HepG2 (cell line): ENCODE measurements around the gene NR3C2.

Source experiments
- CREB1 ChIP-seq, 2 experiments: fragments of 450-650 bp in 1 of 2; IDR thresholded peaks; 2 replicates each; pipeline ENCODE4 v1.6.1; 2016 to 2017; ENCODE audit warnings: control low read depth in 1 of 2, mild to moderate bottlenecking in 1 of 2, missing compliant biosample characterization in 1 of 2, missing genetic modification characterization in 1 of 2
- DMAP1 ChIP-seq: IDR thresholded peaks from 2 replicates; pipeline ENCODE4 v1.6.1; 2016
- MAFK ChIP-seq, 2 experiments: IDR thresholded peaks in 1 of 2; conservative IDR thresholded peaks in 1 of 2; 2 replicates each; pipeline ENCODE4 v1.6.1; 2011; ENCODE audit warnings: improper control_type of control experiment in 2 of 2, low read length in 2 of 2
- NPAS2 ChIP-seq: sonication (generic); formaldehyde crosslinking; IDR thresholded peaks from 2 replicates; pipeline ENCODE4 v1.8.0; 2022; ENCODE audit warnings: mild to moderate bottlenecking, missing genetic modification reagents, borderline replicate concordance
- POLR2A ChIP-seq, 2 experiments: IDR thresholded peaks; 2 replicates each; pipeline ENCODE4 v1.6.1; 2011; ENCODE audit warnings: low read depth in 2 of 2, low read length in 2 of 2, mild to moderate bottlenecking in 1 of 2, moderate library complexity in 1 of 2; ENCODE audit not compliant: insufficient read depth in 1 of 2
- TOE1 ChIP-seq: sonication (generic); formaldehyde crosslinking; IDR thresholded peaks from 2 replicates; pipeline ENCODE4 v1.4.0; 2020; ENCODE audit warnings: mild to moderate bottlenecking, missing genetic modification reagents
- TF ChIP-seq, protein P1 (sequence below): IDR thresholded peaks from 2 replicates; pipeline ENCODE4 v1.6.1; 2012; ENCODE audit warnings: inconsistent platforms
- TF ChIP-seq, protein P2 (sequence below): sonication (generic); formaldehyde crosslinking; conservative IDR thresholded peaks from 2 replicates; pipeline ENCODE4 v1.8.0; 2022; ENCODE audit warnings: low read depth, missing genetic modification reagents
- TF ChIP-seq, protein P3 (sequence below): sonication (generic); formaldehyde crosslinking; IDR thresholded peaks from 2 replicates; pipeline ENCODE4 v1.5.0; 2020; ENCODE audit warnings: mild to moderate bottlenecking, missing genetic modification reagents, moderate library complexity

DNA sequence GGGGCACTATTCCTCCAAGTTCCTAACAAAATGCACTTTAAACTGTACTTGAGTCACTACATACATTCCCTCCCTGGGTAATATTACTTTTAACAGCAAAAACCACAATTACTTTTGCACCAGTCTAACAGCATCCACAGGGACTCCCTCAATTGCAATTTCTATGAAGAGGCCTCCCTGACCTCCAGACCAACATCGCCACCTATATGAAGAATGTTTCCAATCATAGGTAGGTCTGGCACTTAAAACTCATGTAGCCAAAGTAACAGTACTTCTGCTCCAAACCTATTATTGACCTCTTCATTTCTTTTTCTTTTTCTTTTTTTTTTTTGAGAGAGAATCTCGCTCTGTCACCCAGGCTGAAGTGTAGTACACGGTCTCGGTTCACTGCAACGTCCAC is 15.6 kb downstream of the NR3C2 start:
- TF ChIP-seq, protein P1, sequence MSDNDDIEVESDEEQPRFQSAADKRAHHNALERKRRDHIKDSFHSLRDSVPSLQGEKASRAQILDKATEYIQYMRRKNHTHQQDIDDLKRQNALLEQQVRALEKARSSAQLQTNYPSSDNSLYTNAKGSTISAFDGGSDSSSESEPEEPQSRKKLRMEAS = no peak
- TF ChIP-seq, protein P2, sequence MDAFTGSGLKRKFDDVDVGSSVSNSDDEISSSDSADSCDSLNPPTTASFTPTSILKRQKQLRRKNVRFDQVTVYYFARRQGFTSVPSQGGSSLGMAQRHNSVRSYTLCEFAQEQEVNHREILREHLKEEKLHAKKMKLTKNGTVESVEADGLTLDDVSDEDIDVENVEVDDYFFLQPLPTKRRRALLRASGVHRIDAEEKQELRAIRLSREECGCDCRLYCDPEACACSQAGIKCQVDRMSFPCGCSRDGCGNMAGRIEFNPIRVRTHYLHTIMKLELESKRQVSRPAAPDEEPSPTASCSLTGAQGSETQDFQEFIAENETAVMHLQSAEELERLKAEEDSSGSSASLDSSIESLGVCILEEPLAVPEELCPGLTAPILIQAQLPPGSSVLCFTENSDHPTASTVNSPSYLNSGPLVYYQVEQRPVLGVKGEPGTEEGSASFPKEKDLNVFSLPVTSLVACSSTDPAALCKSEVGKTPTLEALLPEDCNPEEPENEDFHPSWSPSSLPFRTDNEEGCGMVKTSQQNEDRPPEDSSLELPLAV (CRISPR knock-in tag) = no peak
- TF ChIP-seq, protein P3, sequence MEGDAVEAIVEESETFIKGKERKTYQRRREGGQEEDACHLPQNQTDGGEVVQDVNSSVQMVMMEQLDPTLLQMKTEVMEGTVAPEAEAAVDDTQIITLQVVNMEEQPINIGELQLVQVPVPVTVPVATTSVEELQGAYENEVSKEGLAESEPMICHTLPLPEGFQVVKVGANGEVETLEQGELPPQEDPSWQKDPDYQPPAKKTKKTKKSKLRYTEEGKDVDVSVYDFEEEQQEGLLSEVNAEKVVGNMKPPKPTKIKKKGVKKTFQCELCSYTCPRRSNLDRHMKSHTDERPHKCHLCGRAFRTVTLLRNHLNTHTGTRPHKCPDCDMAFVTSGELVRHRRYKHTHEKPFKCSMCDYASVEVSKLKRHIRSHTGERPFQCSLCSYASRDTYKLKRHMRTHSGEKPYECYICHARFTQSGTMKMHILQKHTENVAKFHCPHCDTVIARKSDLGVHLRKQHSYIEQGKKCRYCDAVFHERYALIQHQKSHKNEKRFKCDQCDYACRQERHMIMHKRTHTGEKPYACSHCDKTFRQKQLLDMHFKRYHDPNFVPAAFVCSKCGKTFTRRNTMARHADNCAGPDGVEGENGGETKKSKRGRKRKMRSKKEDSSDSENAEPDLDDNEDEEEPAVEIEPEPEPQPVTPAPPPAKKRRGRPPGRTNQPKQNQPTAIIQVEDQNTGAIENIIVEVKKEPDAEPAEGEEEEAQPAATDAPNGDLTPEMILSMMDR = peak; percentile 10; the same call in 1 of the 2 replicates
- no peak for TF ChIP-seq CREB1 (IDR thresholded peaks at IDR 0.05)
- no peak for TF ChIP-seq CREB1 (CRISPR knock-in tag; IDR thresholded peaks at IDR 0.05)
- TF ChIP-seq TOE1 (CRISPR knock-in tag) = no peak
- TF ChIP-seq DMAP1 (CRISPR knock-in tag) = no peak
- no peak for TF ChIP-seq POLR2A (IDR thresholded peaks at IDR 0.05; ENCODE audit: insufficient read depth in 1 of 2, low read depth in 2 of 2, low read length in 2 of 2)
- TF ChIP-seq NPAS2 = no peak
- TF ChIP-seq MAFK (conservative IDR thresholded peaks at IDR 0.05 in 1 of 2, IDR thresholded peaks at IDR 0.05 in 1 of 2; ENCODE audit: low read length in 2 of 2) = no peak
